HG03439 (cell line): ENCODE measurements around the gene LMNTD2.
"Not testable (repeated sequence)": the region's sequence is repeated elsewhere in the genome, so short reads cannot be mapped to it uniquely, and the experiment has no call there.

Experiments
- ATAC-seq: cut with Tn5 transposase; IDR thresholded peaks from one replicate; pipeline ENCODE4 v1.9.1; 2021; ENCODE audit warnings: mild to moderate bottlenecking, moderate library complexity; ENCODE audit not compliant: unreplicated experiment

Gene LMNTD2

GRCh38 chr11:516918-517685, 43.4 kb downstream of the LMNTD2 start:
- ATAC-seq: not testable (repeated sequence)

- no peak for ATAC-seq
Observed at GRCh38 chr11:516400-516799, 44.1 kb downstream of the LMNTD2 start.

- ATAC-seq: no peak
Observed at GRCh38 chr11:515131-515530, 45.4 kb downstream of the LMNTD2 start.

- ATAC-seq: no peak
Observed at GRCh38 chr11:514606-515005, 45.9 kb downstream of the LMNTD2 start.

GRCh38 chr11:512761-513595, 47.6 kb downstream of the LMNTD2 start:
- ATAC-seq: no peak

- ATAC-seq: no peak
Observed at GRCh38 chr11:508956-509355, 51.6 kb downstream of the LMNTD2 start.

GRCh38 chr11:507727-508515, 52.6 kb downstream of the LMNTD2 start:
- no peak for ATAC-seq

- peak; percentile 48 for ATAC-seq
Observed at GRCh38 chr11:506995-507726, 53.4 kb downstream of the LMNTD2 start, which contains the start of gene RNH1. Gene RNH1, minus strand, starts transcription at chr11:507242. Its CDS starts 5,080 bp downstream, at chr11:502162.

GRCh38 chr11:506238-506994, 54.1 kb downstream of the LMNTD2 start:
- peak; percentile 60 for ATAC-seq

GRCh38 chr11:504994-505344, 55.6 kb downstream of the LMNTD2 start:
- no peak for ATAC-seq
